Sigmoid colon (tissue), 4 donors: ENCODE measurements around the gene C10orf53.

Experiments used
- EP300 ChIP-seq, 4 donors: sonication (generic); formaldehyde crosslinking; IDR thresholded peaks; one replicate each; pipeline ENCODE4 v1.6.1; 2017; ENCODE audit warnings: antibody characterized with exemption in 4 of 4
- POLR2A ChIP-seq, 2 donors: fragments of 450-650 bp; IDR thresholded peaks; one replicate each; pipeline ENCODE4 v1.6.1; 2016; ENCODE audit warnings: antibody characterized with exemption in 2 of 2, mild to moderate bottlenecking in 2 of 2, moderate library complexity in 2 of 2
- POLR2AphosphoS5 ChIP-seq, 4 donors: sonication (generic); formaldehyde crosslinking; IDR thresholded peaks; one replicate each; pipeline ENCODE4 v1.6.1; 2017; ENCODE audit warnings: antibody characterized with exemption in 4 of 4
- TF ChIP-seq, protein P1 (sequence below), 4 experiments: fragments of 450-650 bp in 3 of 4; fragments of 200-600 bp in 1 of 4; IDR thresholded peaks; one replicate each; pipeline ENCODE4 v1.5.1; 2016 to 2019; ENCODE audit warnings: antibody characterized with exemption in 4 of 4, mild to moderate bottlenecking in 3 of 4, moderate library complexity in 2 of 4

GRCh38 chr10:49645417-49645816 lies 34.0 kb upstream of the C10orf53 start:
- TF ChIP-seq, protein P1, sequence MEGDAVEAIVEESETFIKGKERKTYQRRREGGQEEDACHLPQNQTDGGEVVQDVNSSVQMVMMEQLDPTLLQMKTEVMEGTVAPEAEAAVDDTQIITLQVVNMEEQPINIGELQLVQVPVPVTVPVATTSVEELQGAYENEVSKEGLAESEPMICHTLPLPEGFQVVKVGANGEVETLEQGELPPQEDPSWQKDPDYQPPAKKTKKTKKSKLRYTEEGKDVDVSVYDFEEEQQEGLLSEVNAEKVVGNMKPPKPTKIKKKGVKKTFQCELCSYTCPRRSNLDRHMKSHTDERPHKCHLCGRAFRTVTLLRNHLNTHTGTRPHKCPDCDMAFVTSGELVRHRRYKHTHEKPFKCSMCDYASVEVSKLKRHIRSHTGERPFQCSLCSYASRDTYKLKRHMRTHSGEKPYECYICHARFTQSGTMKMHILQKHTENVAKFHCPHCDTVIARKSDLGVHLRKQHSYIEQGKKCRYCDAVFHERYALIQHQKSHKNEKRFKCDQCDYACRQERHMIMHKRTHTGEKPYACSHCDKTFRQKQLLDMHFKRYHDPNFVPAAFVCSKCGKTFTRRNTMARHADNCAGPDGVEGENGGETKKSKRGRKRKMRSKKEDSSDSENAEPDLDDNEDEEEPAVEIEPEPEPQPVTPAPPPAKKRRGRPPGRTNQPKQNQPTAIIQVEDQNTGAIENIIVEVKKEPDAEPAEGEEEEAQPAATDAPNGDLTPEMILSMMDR (IDR thresholded peaks at IDR 0.05) = no peak
- TF ChIP-seq POLR2AphosphoS5 (IDR thresholded peaks at IDR 0.05) (no peak), POLR2A (IDR thresholded peaks at IDR 0.05) (no peak), EP300 (IDR thresholded peaks at IDR 0.05) (no peak)
